ENCODE measurements around the gene AUP1. TPM values are rescaled to one million over a fixed set of nuclear protein-coding genes. Genes with fewer than 3 reads are reported as not detected.

AUP1 gene
- polyA plus RNA-seq, 2 of the 4 experiments (the other 2 are of a cell fraction), result 129 to 164 TPM

- H3K9me3 ChIP-seq, result no peaks in the 10 kb centered on the region
- H3K4me2 ChIP-seq, result no peak overlapping the region
- ChIA-PET POLR2A (no interaction called here), CTCF (interaction anchor here (0.8 to 8.5 kb wide), 7 partner anchors 9 to 53 kb away, joined by 3 to 92 read pairs (median 4); partner anchors contain the start of genes CCDC142 and TTC31)
- 72% methylated on average over 4 of the region's 10 CpGs for WGBS (ENCODE audit: missing lambda C conversion rate)
- H3K4me1 ChIP-seq, result peaks cover 7% of the 10 kb centered on the region; the same call in 2 of the 3 replicates
- H3K27ac ChIP-seq, result no peak overlapping the region
- no peak for FAIRE-seq
- TF ChIP-seq TP53 (CRISPR knock-in tag; IDR thresholded peaks at IDR 0.05), result no peak
- TF ChIP-seq RFX5 (IDR thresholded peaks at IDR 0.05), result no peak
- no peak for TF ChIP-seq SMC3 (IDR thresholded peaks at IDR 0.05)
- no peak for TF ChIP-seq FOXS1 (CRISPR knock-in tag; IDR thresholded peaks at IDR 0.05)
- no peak for TF ChIP-seq ZC3H11A (IDR thresholded peaks at IDR 0.05)
- no peak for TF ChIP-seq HEYL (CRISPR knock-in tag; IDR thresholded peaks at IDR 0.05)
- TF ChIP-seq REST (IDR thresholded peaks at IDR 0.05), result no peak
- TF ChIP-seq CHD4 (IDR thresholded peaks at IDR 0.05; ENCODE audit: borderline replicate concordance), result no peak
- no peak for TF ChIP-seq E2F6 (IDR thresholded peaks at IDR 0.05; ENCODE audit: borderline replicate concordance, low read depth)
- no peak for TF ChIP-seq FOSL2 (IDR thresholded peaks at IDR 0.05)
- TF ChIP-seq FOSL2 (CRISPR knock-in tag; IDR thresholded peaks at IDR 0.05), result no peak
- TF ChIP-seq TFCP2L1 (CRISPR knock-in tag; IDR thresholded peaks at IDR 0.05), result no peak
- no peak for TF ChIP-seq HOXB5 (CRISPR knock-in tag; IDR thresholded peaks at IDR 0.05)
- no peak for TF ChIP-seq RCOR1 (IDR thresholded peaks at IDR 0.05; ENCODE audit: low read depth, low read length)
- no peak overlapping the region for H3K4me3 ChIP-seq
- DNase-seq (ENCODE audit: low read depth in 1 of 2, low spot score in 1 of 2), result no peak
- no peak for ATAC-seq
Measured at GRCh38 chr2:74535440-74535965, 6.0 kb upstream of the AUP1 start.

GRCh38 chr2:74534411-74534810, 4.9 kb upstream of the AUP1 start:
- CTCF ChIA-PET, result interaction anchor here (0.7 to 8.5 kb wide), 5 partner anchors 10 to 53 kb away, joined by 4 to 92 read pairs (median 45); partner anchors contain the start of genes CCDC142, PCGF1 and TTC31

GRCh38 chr2:74533464-74533863, 4.0 kb upstream of the AUP1 start:
- ChIA-PET CTCF (interaction anchor here (0.5 to 8.5 kb wide), 17 partner anchors 11 to 819 kb away, joined by 3 to 92 read pairs (median 6); partner anchors contain the start of genes CCDC142, LBX2, PCGF1 and TTC31), POLR2A (no interaction called here)
- H3K9me3 ChIP-seq, result no peaks in the 10 kb centered on the region
- 78% methylated on average over 4 of the region's 4 CpGs for WGBS (ENCODE audit: missing lambda C conversion rate)
- no peak overlapping the region for H3K27ac ChIP-seq
- peaks cover 8% of the 10 kb centered on the region for H3K4me1 ChIP-seq
- FAIRE-seq (no peak), ATAC-seq (no peak), DNase-seq (ENCODE audit: low read depth in 1 of 2, low spot score in 1 of 2) (no peak)
- no peak overlapping the region for H3K4me3 ChIP-seq
- TF ChIP-seq PBX3 (IDR thresholded peaks at IDR 0.05) (no peak), E2F6 (IDR thresholded peaks at IDR 0.05; ENCODE audit: borderline replicate concordance, low read depth) (no peak), EP300 (IDR thresholded peaks at IDR 0.05) (no peak), MYC (IDR thresholded peaks at IDR 0.05; ENCODE audit: borderline replicate concordance, low read length) (no peak), HMGXB4 (CRISPR knock-in tag; IDR thresholded peaks at IDR 0.05; ENCODE audit: borderline replicate concordance) (no peak), RCOR1 (IDR thresholded peaks at IDR 0.05; ENCODE audit: low read depth, low read length) (no peak), NPAS2 (CRISPR knock-in tag; IDR thresholded peaks at IDR 0.05; ENCODE audit: borderline replicate concordance) (no peak), BHLHE40 (IDR thresholded peaks at IDR 0.05; ENCODE audit: low read depth, low read length) (no peak), JUN (IDR thresholded peaks at IDR 0.05) (no peak)
- no peak overlapping the region for H3K4me2 ChIP-seq

More at GRCh38 chr2:74534411-74534810, 4.9 kb upstream of the AUP1 start:
- Histone ChIP-seq H3K4me1 (peaks cover 7% of the 10 kb centered on the region; the same call in 2 of the 3 replicates), H3K4me3 (no peak overlapping the region), H3K4me2 (no peak overlapping the region), H3K27ac (no peak overlapping the region), H3K9me3 (no peaks in the 10 kb centered on the region)
- TF ChIP-seq HOXB5 (CRISPR knock-in tag; IDR thresholded peaks at IDR 0.05), result no peak
- 0 out of 2 replicates have a peak, but pooled peaks have one; percentile 6 for TF ChIP-seq POLR2A (IDR thresholded peaks at IDR 0.05; ENCODE audit: low read length)
- no peak for DNase-seq (ENCODE audit: low read depth in 1 of 2, low spot score in 1 of 2)
- no peak for ATAC-seq
- 83% methylated on average over 9 of the region's 12 CpGs for WGBS (ENCODE audit: missing lambda C conversion rate)
- POLR2A ChIA-PET, result no interaction called here
- FAIRE-seq, result no peak

Data from A549 (cell line).